GM10266 (cell line): ENCODE measurements around the gene IGFBPL1.

Experiments used
- DNase-seq: peaks from one replicate; pipeline ENCODE4 v3.0.0; 2012; ENCODE audit errors: extremely low spot score
- CTCF ChIP-seq: IDR thresholded peaks from 2 replicates; pipeline ENCODE4 v1.5.1; 2012; ENCODE audit warnings: mild to moderate bottlenecking, low read depth; ENCODE audit not compliant: control insufficient read depth, insufficient read depth; ENCODE audit errors: missing control alignments

IGFBPL1 gene

GRCh38 chr9:38363589-38363925, 60.7 kb downstream of the IGFBPL1 start:
- no peak for DNase-seq
- TF ChIP-seq CTCF: no peak

- DNase-seq: peak; percentile 61
- TF ChIP-seq CTCF: peak; percentile 70
These were observed 61.2 kb downstream of the IGFBPL1 start for GRCh38 chr9:38362852-38363588.

GRCh38 chr9:38361473-38361850, 62.8 kb downstream of the IGFBPL1 start:
- no peak for DNase-seq
- TF ChIP-seq CTCF: no peak

- TF ChIP-seq CTCF: no peak
These were observed 63.3 kb downstream of the IGFBPL1 start for GRCh38 chr9:38360839-38361472.

GRCh38 chr9:38359689-38360385, 64.4 kb downstream of the IGFBPL1 start:
- TF ChIP-seq CTCF: no peak
- no peak for DNase-seq

More at GRCh38 chr9:38360839-38361472, 63.3 kb downstream of the IGFBPL1 start:
- DNase-seq: no peak

- DNase-seq: no peak
- TF ChIP-seq CTCF: no peak
These were observed 65.0 kb downstream of the IGFBPL1 start for GRCh38 chr9:38359297-38359653.
